ENCODE data around the gene CARMIL3. TPM values are rescaled to one million over a fixed set of nuclear protein-coding genes. Genes with fewer than 3 reads are reported as not detected.

CARMIL3 gene
- total RNA-seq, 1 donor from 2014 or later: 0.34 TPM

DNA sequence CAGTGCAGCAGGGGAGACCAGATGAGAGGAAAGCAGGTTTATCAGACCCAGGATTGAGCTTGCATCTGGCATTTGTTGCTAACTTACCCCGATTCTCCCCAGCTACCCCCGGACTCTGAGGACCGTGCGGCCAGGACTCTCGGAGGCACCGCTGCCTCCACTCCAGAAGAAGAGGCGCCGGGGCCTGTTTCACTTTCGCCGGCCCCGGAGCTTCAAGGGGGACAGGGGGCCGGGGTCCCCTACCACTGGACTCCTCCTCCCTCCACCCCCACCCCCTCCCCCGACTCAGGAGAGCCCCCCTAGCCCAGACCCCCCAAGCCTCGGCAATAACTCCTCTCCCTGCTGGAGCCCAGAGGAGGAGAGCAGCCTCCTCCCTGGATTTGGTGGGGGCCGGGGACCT is 13.0 kb downstream of the CARMIL3 start:
- no peaks in the 10 kb centered on the region for H3K36me3 Mint-ChIP-seq (ENCODE audit: low read depth, unreplicated experiment)
- Histone ChIP-seq H3K27me3 (ENCODE audit: insufficient read depth, low read length) (no peaks in the 10 kb centered on the region), H3K4me3 (ENCODE audit: insufficient read depth, low read depth, low read length) (no peak overlapping the region), H2AFZ (ENCODE audit: low read depth, low read length) (no peak overlapping the region), H3K9me3 (ENCODE audit: insufficient read depth, low read depth, low read length) (no peaks in the 10 kb centered on the region), H3K4me2 (ENCODE audit: low read length) (no peak overlapping the region), H3K36me3 (ENCODE audit: insufficient read depth, low read length) (no peaks in the 10 kb centered on the region), H3K9ac (ENCODE audit: low read length) (no peak overlapping the region), H3K27ac (ENCODE audit: low read depth, low read length) (no peak overlapping the region), H4K20me1 (ENCODE audit: insufficient read depth, low read length) (no peaks in the 10 kb centered on the region), H3K4me1 (ENCODE audit: insufficient read depth, low read length) (no peaks in the 10 kb centered on the region), H3K79me2 (ENCODE audit: insufficient read depth, low read length) (no peaks in the 10 kb centered on the region)
- H3K4me1 Mint-ChIP-seq (ENCODE audit: low read depth, unreplicated experiment): no peaks in the 10 kb centered on the region
- H3K4me3 Mint-ChIP-seq (ENCODE audit: unreplicated experiment): no peak overlapping the region
- peaks cover 76% of the 10 kb centered on the region for H3K27me3 Mint-ChIP-seq (ENCODE audit: low read depth, unreplicated experiment)
- TF ChIP-seq, protein P1, sequence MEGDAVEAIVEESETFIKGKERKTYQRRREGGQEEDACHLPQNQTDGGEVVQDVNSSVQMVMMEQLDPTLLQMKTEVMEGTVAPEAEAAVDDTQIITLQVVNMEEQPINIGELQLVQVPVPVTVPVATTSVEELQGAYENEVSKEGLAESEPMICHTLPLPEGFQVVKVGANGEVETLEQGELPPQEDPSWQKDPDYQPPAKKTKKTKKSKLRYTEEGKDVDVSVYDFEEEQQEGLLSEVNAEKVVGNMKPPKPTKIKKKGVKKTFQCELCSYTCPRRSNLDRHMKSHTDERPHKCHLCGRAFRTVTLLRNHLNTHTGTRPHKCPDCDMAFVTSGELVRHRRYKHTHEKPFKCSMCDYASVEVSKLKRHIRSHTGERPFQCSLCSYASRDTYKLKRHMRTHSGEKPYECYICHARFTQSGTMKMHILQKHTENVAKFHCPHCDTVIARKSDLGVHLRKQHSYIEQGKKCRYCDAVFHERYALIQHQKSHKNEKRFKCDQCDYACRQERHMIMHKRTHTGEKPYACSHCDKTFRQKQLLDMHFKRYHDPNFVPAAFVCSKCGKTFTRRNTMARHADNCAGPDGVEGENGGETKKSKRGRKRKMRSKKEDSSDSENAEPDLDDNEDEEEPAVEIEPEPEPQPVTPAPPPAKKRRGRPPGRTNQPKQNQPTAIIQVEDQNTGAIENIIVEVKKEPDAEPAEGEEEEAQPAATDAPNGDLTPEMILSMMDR (IDR thresholded peaks at IDR 0.05; ENCODE audit: insufficient read depth, low read depth, low read length): no peak
- TF ChIP-seq EZH2 (IDR thresholded peaks at IDR 0.05; ENCODE audit: insufficient read depth, low read length): no peak
- FAIRE-seq (no peak), DNase-seq (ENCODE audit: low read depth) (no peak)
- H3K9me3 Mint-ChIP-seq (ENCODE audit: unreplicated experiment): no peaks in the 10 kb centered on the region
- no peak overlapping the region for H3K27ac Mint-ChIP-seq (ENCODE audit: unreplicated experiment)

DNA sequence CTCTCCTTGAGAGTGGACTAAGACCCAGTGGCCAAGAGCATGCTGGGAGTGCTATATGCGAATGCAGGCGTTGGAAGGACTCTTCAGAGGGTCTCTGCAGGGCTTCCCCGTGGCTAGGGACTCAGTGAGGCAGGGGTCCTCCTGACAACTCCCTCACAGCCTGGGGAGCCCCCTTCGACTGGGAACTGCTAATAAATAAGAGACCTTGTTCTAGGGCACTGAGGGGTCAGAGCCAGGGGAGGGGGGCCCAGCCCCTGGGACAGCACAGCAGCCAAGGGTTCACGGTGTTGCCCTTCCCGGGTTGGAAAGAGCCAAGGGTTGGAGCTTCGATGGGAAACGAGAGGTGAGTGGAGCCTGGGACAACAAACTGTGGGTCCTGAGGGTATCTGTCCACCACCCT is 13.6 kb downstream of the CARMIL3 start:
- TF ChIP-seq, protein P1 (IDR thresholded peaks at IDR 0.05; ENCODE audit: insufficient read depth, low read depth, low read length): no peak
- no peak for TF ChIP-seq EZH2 (IDR thresholded peaks at IDR 0.05; ENCODE audit: insufficient read depth, low read length)
- H3K36me3 ChIP-seq (ENCODE audit: insufficient read depth, low read length): no peaks in the 10 kb centered on the region
- H2AFZ ChIP-seq (ENCODE audit: low read depth, low read length): no peak overlapping the region
- Mint-ChIP-seq H3K27ac (ENCODE audit: unreplicated experiment) (no peak overlapping the region), H3K36me3 (ENCODE audit: low read depth, unreplicated experiment) (no peaks in the 10 kb centered on the region), H3K27me3 (ENCODE audit: low read depth, unreplicated experiment) (peaks cover 76% of the 10 kb centered on the region), H3K4me3 (ENCODE audit: unreplicated experiment) (no peak overlapping the region), H3K4me1 (ENCODE audit: low read depth, unreplicated experiment) (no peaks in the 10 kb centered on the region), H3K9me3 (ENCODE audit: unreplicated experiment) (no peaks in the 10 kb centered on the region)
- H3K27me3 ChIP-seq (ENCODE audit: insufficient read depth, low read length): no peaks in the 10 kb centered on the region
- no peaks in the 10 kb centered on the region for H4K20me1 ChIP-seq (ENCODE audit: insufficient read depth, low read length)
- no peak overlapping the region for H3K9ac ChIP-seq (ENCODE audit: low read length)
- no peaks in the 10 kb centered on the region for H3K4me1 ChIP-seq (ENCODE audit: insufficient read depth, low read length)
- H3K27ac ChIP-seq (ENCODE audit: low read depth, low read length): no peak overlapping the region
- H3K79me2 ChIP-seq (ENCODE audit: insufficient read depth, low read length): no peaks in the 10 kb centered on the region
- no peaks in the 10 kb centered on the region for H3K9me3 ChIP-seq (ENCODE audit: insufficient read depth, low read depth, low read length)
- no peak overlapping the region for H3K4me2 ChIP-seq (ENCODE audit: low read length)
- H3K4me3 ChIP-seq (ENCODE audit: insufficient read depth, low read depth, low read length): no peak overlapping the region
- no peak for FAIRE-seq
- no peak for DNase-seq (ENCODE audit: low read depth)

DNA sequence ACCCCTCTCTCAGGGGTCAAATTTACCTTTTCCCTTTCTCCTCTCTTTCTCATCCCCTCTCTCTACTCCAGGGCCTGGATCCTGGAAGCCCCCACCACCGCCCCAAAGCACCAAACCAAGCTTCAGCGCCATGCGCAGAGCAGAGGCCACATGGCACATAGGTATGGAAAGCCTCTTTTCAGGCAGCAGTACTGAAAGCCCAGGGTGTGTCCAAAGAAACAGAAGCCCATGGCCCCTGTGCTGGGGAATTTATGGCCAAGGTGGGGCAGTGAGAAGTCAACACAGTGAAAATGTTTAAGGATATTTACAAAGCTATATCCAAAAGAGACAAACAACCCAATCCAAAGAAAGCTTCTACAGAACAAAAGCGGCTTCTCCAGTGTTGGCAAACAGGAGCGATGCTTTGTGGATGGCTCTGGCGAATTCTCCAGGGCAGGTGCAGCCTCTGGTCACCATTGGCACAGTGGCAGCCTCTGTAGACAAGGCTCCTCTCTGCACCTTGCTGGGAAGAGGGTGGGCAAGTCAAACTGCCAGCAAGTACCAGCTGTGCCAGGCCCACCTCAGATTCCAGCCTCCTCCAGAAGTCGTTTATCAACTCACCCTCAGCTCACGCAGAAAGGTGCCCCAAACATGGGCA is 14.8 kb downstream of the CARMIL3 start:
- Histone ChIP-seq H3K9ac (ENCODE audit: low read length) (no peak overlapping the region), H3K79me2 (ENCODE audit: insufficient read depth, low read length) (no peaks in the 10 kb centered on the region), H3K36me3 (ENCODE audit: insufficient read depth, low read length) (no peaks in the 10 kb centered on the region), H3K4me3 (ENCODE audit: insufficient read depth, low read depth, low read length) (no peak overlapping the region), H3K27ac (ENCODE audit: low read depth, low read length) (no peak overlapping the region), H3K27me3 (ENCODE audit: insufficient read depth, low read length) (no peaks in the 10 kb centered on the region), H3K4me1 (ENCODE audit: insufficient read depth, low read length) (no peaks in the 10 kb centered on the region), H4K20me1 (ENCODE audit: insufficient read depth, low read length) (no peaks in the 10 kb centered on the region), H2AFZ (ENCODE audit: low read depth, low read length) (no peak overlapping the region), H3K4me2 (ENCODE audit: low read length) (no peak overlapping the region), H3K9me3 (ENCODE audit: insufficient read depth, low read depth, low read length) (no peaks in the 10 kb centered on the region)
- no peaks in the 10 kb centered on the region for H3K36me3 Mint-ChIP-seq (ENCODE audit: low read depth, unreplicated experiment)
- FAIRE-seq (no peak), DNase-seq (ENCODE audit: low read depth) (no peak)
- H3K27me3 Mint-ChIP-seq (ENCODE audit: low read depth, unreplicated experiment): peaks cover 75% of the 10 kb centered on the region
- no peak overlapping the region for H3K4me3 Mint-ChIP-seq (ENCODE audit: unreplicated experiment)
- TF ChIP-seq, protein P1 (IDR thresholded peaks at IDR 0.05; ENCODE audit: insufficient read depth, low read depth, low read length): no peak
- no peak for TF ChIP-seq EZH2 (IDR thresholded peaks at IDR 0.05; ENCODE audit: insufficient read depth, low read length)
- H3K27ac Mint-ChIP-seq (ENCODE audit: unreplicated experiment): no peak overlapping the region
- no peaks in the 10 kb centered on the region for H3K9me3 Mint-ChIP-seq (ENCODE audit: unreplicated experiment)
- no peaks in the 10 kb centered on the region for H3K4me1 Mint-ChIP-seq (ENCODE audit: low read depth, unreplicated experiment)

All from astrocyte (in vitro differentiated cells and primary cell).